Suppressor macrophage treated with lipopolysaccharide for 1 hour (primary cell): ENCODE results near the gene TP53I11.

Experiments
- DNase-seq, 3 donors: peaks; one replicate each; pipeline ENCODE4 v3.0.0-alpha.2; 2020 to 2022

TP53I11 gene

DNA sequence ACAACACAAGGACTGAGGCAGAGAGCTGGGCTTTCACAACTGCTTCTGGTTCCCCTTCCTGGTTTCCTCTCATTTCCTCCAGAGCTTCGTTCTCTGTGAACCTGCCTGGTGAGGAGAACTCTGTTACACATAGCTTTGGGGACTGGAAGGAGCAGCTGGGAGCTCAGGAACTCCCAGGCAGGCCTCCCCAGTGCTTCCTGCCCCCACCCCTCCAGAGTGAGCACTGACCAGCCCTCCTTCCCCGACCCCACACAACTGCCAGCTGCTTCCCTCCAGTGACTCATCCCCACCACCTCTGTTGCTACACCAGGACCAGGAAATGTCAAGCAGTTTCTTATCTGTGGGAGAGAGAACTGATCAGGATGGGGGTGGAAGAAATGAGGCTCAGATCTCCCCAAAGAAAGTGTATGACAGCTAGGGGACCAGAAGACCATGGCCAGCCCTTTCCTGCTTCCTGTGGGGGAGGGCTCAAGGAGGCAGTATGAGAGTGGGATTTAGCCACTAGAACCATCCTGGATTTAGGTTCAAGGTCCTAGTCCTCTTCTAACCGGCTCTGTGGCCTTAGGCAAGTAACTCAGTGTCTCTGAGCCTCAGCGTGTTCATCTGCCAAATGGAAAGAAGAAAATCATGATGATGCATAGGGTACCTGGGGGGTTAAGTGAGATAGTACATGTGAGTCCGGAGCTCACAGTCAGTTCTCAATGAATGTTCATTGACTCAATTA, 4.5 kb upstream of the TP53I11 start:
- DNase-seq: peak; percentile 87 to 90 (median 89)

DNA sequence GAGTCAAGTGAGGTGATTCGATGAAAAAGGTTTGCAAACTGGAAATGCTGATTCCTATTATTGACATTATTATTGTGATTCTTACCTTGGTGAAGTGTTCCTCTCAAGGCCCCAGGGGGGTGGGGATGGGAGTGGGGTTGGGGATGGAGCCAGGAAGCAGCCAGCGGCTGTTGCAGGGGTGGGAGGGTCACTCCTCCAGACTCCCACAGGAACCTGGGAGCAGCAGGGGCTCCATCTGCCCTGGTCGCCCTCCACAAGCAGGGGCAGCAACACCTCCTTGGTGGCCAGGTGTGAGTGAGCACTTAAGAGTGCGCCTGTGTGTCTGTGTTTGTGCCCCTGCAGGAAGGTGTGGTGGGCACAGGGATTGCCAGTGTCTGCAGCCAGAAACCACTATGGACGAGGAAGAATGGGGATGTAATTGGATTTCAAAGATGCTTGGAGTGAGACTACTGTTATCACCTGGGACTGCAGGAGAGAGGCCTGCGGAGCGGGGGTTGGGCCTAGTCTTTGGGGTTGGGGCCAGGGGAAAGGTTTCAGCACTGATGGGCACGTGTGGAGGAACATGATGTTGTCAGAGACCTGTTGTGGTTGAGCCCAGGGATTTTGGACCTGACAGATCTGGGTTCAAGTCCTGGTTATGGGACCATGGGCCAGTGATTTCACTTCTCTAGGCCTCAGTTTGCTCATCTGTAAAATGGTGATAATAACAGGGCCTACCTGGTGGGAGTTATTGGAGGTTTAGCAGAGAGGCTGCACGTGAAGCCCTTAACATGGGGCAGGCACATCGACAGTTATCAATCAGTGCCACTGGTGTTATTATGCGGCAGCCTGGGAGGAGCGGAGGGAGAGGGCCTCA, 3.6 kb upstream of the TP53I11 start:
- no peak for DNase-seq

GRCh38 chr11:44952500-44953260, 2.0 kb upstream of the TP53I11 start:
- no peak for DNase-seq

DNA sequence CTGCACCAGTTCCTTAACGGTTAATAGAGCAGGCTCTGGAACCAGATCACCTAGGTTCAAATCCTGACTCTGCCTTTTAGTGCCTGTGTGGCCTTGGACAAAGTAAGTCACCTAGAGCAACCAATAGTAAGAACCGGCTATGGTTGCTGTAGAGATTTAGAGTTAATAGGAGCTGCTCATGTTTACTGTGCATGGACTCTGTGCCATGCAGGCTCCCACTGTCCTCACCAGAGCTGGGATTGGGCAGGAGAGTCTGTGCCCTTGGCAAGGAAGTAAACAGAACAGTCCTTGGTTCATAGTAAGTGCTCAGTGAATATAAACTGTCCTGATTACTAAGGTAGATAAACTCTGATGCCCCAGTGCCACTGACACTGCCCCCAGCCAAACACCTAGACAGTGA, 1.4 kb upstream of the TP53I11 start:
- DNase-seq: no peak

DNA sequence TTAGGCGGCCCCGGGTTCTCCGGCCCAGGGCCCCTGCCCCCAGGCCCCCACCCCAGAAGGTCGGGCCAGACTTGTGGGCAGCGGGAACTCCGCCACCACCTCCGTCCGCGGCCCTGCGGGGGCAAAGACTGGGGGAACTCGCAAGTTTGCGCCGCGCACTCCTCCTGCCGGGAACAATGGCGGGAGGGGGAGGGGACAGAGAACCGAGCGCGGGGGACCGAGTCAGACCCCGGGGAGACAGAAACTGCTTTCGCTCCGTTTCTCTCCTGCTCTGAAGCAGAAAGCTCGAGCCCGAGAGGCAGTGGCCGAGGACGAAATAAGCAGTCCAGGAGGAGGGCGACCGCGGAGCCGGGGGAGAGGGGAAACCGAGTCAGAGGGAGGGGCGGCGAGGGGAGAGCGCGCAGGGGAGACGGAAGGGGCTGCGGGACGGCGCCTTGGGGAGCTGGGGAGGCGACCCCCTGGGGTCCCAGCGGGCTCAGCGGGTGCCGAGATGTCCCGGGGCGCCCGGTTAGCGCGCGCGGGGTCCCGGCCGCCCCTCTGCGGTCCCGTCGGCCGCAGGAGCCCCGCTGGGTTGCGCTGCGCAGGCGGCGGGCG, 555 bp downstream of the TP53I11 start:
- peak; percentile 41 to 67 (median 51) for DNase-seq

- peak; percentile 52 to 67 (median 56) for DNase-seq
Observed at GRCh38 chr11:44949160-44950030, 1.3 kb downstream of the TP53I11 start.

- no peak for DNase-seq
Observed at GRCh38 chr11:44948155-44948554, 2.5 kb downstream of the TP53I11 start.

DNA sequence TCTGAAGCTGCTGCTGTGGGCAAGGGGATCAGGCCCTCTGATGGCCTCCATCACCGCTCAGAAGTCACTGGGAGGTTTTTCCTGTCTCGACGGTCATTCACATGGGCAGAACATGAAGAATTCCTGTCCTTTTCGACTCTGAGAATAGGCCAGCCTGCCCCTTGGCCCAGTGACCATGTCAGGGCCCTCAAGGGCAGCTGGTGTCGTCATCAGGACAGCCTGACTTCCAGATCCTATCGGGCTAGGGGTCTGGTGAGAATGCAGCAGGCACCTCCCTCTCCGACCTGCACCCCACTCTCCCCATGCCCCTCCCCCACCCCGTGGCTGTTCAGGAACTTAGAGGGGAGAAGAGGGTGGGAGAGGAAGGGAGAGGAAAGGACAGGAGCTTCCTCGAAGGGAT, 3.6 kb downstream of the TP53I11 start:
- DNase-seq: no peak

DNA sequence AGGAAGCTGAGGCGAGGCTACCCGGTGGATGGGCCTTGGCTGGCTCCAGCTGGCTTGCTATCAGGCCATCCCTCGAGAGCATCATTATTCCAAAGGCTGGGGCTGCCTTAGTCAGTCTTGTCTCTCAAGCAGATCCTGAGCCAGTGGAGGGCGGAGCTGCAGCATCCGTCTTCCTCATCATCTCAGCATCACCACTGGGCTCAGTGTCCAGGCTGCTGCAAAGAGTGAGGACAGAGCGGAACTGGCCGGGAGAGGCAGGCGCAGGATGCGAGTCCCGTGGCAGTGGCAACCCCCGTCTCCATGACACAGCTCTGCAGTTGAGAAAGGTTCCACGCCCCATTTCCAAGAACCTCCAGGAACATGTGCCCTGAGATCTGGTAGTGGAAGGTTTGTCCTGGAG, 4.4 kb downstream of the TP53I11 start:
- no peak for DNase-seq

GRCh38 chr11:44945666-44946065, 5.0 kb downstream of the TP53I11 start:
- DNase-seq: no peak

GRCh38 chr11:44944853-44945235, 5.8 kb downstream of the TP53I11 start:
- no peak for DNase-seq

DNA sequence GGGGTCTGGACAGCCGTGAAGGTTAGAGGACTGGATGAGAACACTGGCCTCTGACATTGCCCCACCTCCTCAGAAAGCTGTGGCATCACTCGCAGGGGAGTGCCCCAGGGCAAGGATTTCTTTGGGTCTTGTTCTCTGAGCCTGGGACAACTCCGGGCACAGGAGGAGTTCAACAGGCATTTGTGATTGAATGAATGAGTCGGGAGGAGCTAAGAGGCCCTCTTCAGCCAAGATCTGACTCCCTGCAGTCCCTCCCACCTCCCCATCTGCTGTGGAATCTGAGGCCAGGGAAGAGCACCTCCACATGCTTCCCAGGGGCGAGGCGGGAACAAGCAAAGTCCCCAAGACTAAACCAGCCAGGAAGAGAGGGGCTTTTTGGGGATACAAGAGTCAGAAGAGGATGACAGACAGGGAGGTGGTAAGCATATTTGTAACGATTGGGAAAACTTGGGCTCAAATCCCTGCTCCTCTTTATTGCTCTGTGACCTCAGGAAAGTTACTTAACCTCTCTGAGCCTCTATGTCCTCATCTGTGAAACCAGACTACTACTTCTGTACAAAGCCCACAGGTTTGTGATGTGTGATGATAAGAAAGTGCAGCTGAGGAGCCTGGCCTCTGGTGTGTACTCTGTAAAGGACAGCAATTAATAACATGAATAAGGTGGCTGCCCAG, 6.4 kb downstream of the TP53I11 start:
- DNase-seq: no peak

DNA sequence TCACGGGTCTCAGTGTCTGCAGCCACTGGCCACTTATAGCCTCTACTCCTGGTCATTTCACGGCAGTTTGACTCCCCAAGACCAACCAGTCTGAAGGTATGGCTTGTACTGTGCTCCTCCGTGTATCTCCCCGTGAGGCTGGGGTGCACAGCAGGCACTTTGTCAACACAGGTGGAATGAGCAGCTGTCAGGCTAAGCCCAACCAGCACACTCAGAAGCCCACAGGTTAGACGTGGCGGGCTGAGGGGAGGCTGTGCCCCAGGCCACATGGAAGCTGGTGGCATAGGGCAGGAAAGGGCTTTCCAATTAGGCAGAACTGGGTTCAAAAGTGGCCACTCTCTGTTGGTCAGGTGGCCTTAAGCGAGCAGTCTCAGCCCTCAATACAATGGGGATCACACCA, 7.0 kb downstream of the TP53I11 start:
- no peak for DNase-seq

- DNase-seq: peak; percentile 68 to 77 (median 75)
Observed at GRCh38 chr11:44943118-44943517, 7.6 kb downstream of the TP53I11 start.

DNA sequence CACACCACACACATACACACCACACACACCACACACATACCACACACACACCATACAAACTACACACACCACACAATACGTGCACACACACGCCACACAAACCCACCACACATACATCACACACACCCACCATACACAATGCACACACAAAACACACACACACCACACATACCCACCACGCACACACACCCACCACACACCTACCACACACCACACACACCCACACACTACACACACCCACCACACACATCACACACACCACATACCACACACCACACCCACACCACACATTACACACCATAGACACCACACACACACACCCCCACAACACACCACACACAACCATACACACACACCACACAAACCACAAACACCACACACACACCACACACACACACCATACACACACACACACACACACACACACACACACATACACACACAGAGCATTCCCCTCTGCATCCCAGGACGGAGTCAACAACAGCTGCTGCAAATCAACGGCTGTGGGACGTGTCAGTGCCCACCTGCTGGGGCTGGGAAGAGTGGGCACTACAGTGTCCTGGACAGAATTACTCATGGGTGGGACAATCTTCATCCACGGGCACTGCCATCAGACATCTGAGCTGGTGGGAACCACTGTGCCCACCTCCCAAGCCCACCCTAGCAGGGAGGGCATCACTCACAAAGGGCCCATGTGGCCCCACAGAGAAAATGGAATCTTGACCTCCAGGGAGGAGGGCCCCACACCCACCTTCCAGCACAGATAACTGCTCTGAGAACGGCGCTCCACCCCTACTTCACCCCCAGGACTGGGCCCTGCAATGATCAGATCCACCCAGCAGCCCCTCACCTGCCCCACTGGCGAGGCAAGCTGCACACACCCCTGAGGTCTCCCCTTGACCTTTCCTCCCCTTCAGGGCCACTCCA, 8.4 kb downstream of the TP53I11 start:
- DNase-seq: no peak

- DNase-seq: no peak
Observed at GRCh38 chr11:44941259-44942021, 9.2 kb downstream of the TP53I11 start.

GRCh38 chr11:44940835-44941234, 9.8 kb downstream of the TP53I11 start:
- no peak for DNase-seq

- no peak for DNase-seq
Observed at GRCh38 chr11:44940404-44940803, 10.3 kb downstream of the TP53I11 start.

DNA sequence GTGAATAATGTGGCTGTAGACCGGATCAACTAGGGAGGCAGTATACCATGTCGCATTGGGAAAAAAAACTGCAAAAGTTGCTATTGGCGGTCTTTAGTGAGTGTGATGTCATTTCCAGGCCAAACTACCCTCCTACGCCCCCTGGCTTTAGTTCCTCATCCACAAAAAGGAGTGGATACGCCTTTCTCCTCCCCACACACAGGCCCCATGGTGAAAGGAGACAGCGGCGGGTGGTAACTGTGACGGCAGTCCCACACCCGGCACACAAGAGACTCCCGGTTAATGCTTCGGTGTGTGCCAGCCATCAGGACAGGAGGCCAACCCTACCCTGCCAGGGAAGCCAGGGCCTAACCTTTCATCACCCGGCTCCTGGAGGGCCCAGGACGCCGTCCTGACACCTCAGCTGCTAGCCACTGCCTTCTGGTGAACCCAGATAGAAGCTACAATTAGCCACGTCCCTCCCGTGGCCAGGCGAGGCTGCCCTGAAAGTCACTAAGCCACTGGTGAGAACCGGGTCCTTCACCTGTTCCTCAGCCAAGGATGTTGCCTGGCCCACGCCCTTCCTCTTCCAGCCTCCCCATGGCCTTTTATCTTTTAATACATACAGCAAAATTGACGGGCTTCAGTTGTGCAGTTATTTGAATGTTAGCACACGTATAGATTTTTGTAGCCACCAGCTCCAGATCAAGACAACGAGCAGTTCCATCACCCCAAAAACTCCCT, 10.8 kb downstream of the TP53I11 start:
- DNase-seq: peak; percentile 84 to 89 (median 86)
